Type B pancreatic cell (in vitro differentiated cells): ENCODE measurements around the gene ALOX12. TPM values are rescaled to one million over a fixed set of nuclear protein-coding genes. Genes with fewer than 3 reads are reported as not detected.

Experiments
- DNase-seq: peaks from one replicate; pipeline ENCODE4 v3.0.0; 2021; ENCODE audit warnings: mixed read lengths; ENCODE audit not compliant: unreplicated experiment; ENCODE audit errors: extremely low spot score
- H3K27ac Mint-ChIP-seq: 2 replicates; pipeline ENCODE4 v1.8.0; 2021; ENCODE audit warnings: mild to moderate bottlenecking, mixed read lengths
- H3K27me3 Mint-ChIP-seq: 2 replicates; pipeline ENCODE4 v1.8.0; 2021; ENCODE audit warnings: mixed read lengths
- H3K36me3 Mint-ChIP-seq: 2 replicates; pipeline ENCODE4 v1.8.0; 2021; ENCODE audit warnings: mixed read lengths
- H3K4me1 Mint-ChIP-seq: one replicate; pipeline ENCODE4 v1.8.0; 2021; ENCODE audit warnings: mixed read lengths; ENCODE audit not compliant: unreplicated experiment
- H3K4me3 Mint-ChIP-seq: 2 replicates; pipeline ENCODE4 v1.8.0; 2021; ENCODE audit warnings: mild to moderate bottlenecking, mixed read lengths
- H3K9me3 Mint-ChIP-seq: 2 replicates; pipeline ENCODE4 v1.8.0; 2021; ENCODE audit warnings: mixed read lengths
- total RNA-seq: library from RNA; stranded (reverse); gene quantifications from 2 replicates; pipeline ENCODE4 v1.2.1, GENCODE V29; 2021; ENCODE audit warnings: low replicate concordance
- TF ChIP-seq, protein P1 (sequence below): fragments of 200-600 bp; sonication (generic); conservative IDR thresholded peaks from 2 replicates; pipeline ENCODE4 v1.5.0; 2021; ENCODE audit warnings: antibody characterized with exemption, mild to moderate bottlenecking

The ALOX12 gene
- total RNA-seq, 1 donor from 2014 or later = 0.34 TPM

DNA sequence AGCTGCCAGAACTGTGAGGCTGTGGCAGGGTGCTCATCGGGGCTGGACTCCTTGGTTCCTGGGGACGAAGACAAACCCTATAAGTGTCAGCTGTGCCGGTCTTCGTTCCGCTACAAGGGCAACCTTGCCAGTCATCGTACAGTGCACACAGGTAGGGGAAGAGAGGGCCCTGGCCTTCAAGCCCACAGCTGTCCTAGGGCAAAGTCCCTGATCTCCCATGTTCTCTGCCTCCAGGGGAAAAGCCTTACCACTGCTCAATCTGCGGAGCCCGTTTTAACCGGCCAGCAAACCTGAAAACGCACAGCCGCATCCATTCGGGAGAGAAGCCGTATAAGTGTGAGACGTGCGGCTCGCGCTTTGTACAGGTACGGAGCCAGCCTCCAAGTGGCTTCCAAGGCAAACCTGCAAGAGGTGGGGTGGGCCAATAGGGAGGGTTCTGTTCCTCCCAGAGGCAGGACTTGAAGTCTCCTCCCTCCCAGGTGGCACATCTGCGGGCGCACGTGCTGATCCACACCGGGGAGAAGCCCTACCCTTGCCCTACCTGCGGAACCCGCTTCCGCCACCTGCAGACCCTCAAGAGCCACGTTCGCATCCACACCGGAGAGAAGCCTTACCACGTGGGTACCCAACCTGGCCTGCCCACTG is 30.7 kb downstream of the ALOX12 start:
- Mint-ChIP-seq H3K36me3 (no peaks in the 10 kb centered on the region), H3K9me3 (no peaks in the 10 kb centered on the region), H3K27ac (no peak overlapping the region), H3K4me3 (no peak overlapping the region), H3K27me3 (peaks cover 56% of the 10 kb centered on the region), H3K4me1 (no peaks in the 10 kb centered on the region)
- no peak for DNase-seq
- TF ChIP-seq, protein P1, sequence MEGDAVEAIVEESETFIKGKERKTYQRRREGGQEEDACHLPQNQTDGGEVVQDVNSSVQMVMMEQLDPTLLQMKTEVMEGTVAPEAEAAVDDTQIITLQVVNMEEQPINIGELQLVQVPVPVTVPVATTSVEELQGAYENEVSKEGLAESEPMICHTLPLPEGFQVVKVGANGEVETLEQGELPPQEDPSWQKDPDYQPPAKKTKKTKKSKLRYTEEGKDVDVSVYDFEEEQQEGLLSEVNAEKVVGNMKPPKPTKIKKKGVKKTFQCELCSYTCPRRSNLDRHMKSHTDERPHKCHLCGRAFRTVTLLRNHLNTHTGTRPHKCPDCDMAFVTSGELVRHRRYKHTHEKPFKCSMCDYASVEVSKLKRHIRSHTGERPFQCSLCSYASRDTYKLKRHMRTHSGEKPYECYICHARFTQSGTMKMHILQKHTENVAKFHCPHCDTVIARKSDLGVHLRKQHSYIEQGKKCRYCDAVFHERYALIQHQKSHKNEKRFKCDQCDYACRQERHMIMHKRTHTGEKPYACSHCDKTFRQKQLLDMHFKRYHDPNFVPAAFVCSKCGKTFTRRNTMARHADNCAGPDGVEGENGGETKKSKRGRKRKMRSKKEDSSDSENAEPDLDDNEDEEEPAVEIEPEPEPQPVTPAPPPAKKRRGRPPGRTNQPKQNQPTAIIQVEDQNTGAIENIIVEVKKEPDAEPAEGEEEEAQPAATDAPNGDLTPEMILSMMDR = no peak

DNA sequence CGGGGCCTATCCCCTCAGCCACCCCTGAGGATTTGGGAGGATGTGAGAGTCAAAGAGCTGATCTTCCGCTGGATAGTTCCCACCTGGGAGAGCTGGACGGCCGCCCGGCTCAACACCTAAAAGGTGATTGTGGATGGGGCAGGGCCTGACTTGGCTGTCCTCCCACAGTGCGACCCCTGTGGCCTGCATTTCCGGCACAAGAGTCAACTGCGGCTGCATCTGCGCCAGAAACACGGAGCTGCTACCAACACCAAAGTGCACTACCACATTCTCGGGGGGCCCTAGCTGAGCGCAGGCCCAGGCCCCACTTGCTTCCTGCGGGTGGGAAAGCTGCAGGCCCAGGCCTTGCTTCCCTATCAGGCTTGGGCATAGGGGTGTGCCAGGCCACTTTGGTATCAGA is 31.5 kb downstream of the ALOX12 start:
- no peak for DNase-seq
- Mint-ChIP-seq H3K4me3 (no peak overlapping the region), H3K27me3 (peaks cover 48% of the 10 kb centered on the region)

DNA sequence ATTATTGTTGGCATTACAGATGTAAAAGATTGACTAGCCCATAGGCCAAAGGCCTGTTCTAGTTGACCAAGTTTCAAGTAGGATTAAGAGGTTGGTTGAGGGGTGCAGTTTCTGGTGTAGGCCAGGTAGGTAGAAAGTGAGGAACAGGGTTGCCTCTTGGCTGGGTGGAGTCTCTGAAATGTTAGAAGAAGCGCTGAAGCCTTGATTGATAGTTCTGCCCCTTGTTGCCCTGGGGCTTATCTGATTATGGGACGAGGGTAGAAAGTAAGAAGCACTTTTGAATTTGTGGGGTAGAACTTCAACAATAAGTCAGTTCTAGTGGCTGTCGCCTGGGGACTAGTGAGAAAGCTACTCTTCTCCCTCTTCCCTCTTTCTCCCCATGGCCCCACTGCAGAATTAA is 33.2 kb downstream of the ALOX12 start:
- Mint-ChIP-seq H3K4me3 (no peak overlapping the region), H3K36me3 (no peaks in the 10 kb centered on the region), H3K27ac (no peak overlapping the region), H3K4me1 (no peaks in the 10 kb centered on the region), H3K27me3 (peaks cover 31% of the 10 kb centered on the region), H3K9me3 (no peaks in the 10 kb centered on the region)
- TF ChIP-seq, protein P1 = no peak
- DNase-seq = no peak

More for the DNA sequence above, 31.5 kb downstream of the ALOX12 start:
- H3K36me3 Mint-ChIP-seq = no peaks in the 10 kb centered on the region
- no peak overlapping the region for H3K27ac Mint-ChIP-seq
- no peaks in the 10 kb centered on the region for H3K9me3 Mint-ChIP-seq
- TF ChIP-seq, protein P1 = no peak
- H3K4me1 Mint-ChIP-seq = no peaks in the 10 kb centered on the region

DNA sequence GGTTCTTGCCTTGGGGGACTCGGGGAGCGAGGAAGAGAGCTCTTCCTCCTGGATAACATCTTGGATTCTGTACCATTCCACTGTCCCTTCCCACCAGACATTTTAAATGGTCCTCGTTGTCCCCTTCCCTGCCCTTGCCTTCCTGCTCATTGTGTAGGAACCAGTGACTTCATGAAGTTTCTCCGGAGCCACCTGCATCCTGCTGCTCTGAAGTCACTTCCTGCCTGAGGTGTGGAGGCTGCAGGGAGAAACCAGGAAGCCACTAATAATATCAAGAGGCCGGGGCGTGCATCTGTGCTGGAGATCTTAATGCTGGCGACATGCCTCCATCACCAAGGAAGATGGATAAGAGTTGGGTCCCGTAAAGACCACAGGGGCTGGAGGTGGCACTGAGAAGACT is 33.8 kb downstream of the ALOX12 start:
- Mint-ChIP-seq H3K27me3 (peaks cover 26% of the 10 kb centered on the region), H3K4me1 (no peaks in the 10 kb centered on the region), H3K27ac (no peak overlapping the region), H3K36me3 (no peaks in the 10 kb centered on the region), H3K9me3 (no peaks in the 10 kb centered on the region), H3K4me3 (no peak overlapping the region)
- TF ChIP-seq, protein P1 = no peak
- no peak for DNase-seq

DNA sequence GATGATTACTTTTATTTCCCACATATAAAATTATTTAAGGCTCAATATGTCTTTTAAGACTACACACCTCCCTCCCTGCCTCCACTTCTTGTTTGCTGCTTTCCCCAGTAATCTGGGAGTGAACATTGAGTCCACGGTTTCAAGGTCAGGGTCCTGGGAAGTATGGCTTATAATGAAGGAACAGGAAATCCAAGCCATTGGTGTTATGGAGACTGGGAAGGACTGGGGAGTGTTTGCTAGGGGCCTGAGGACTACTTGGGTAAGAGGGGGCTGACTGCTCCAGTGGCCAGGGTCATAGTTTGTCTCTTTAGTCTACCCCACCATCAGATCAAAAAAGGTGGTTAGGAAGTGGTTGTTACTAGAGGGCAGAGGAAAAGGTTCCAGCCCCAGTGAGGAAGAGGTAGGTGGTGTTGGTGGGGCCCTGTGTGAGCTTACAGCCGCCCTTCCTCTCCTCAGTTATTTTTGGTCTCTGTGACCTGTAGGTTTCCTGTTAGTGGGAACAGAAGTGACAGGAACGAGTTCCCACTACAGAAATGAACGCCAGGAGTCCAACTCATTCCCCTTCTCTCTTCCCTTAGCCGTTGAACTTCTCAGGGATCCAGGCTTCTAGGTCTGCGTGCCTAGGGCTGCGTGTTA is 39.2 kb downstream of the ALOX12 start:
- peak overlapping the region; percentile 91 for H3K27ac Mint-ChIP-seq
- peaks cover 19% of the 10 kb centered on the region for H3K4me1 Mint-ChIP-seq
- H3K36me3 Mint-ChIP-seq = no peaks in the 10 kb centered on the region
- H3K27me3 Mint-ChIP-seq = peaks cover 3% of the 10 kb centered on the region
- DNase-seq = no peak
- peak overlapping the region; percentile 96 for H3K4me3 Mint-ChIP-seq
- no peaks in the 10 kb centered on the region for H3K9me3 Mint-ChIP-seq
- TF ChIP-seq, protein P1 = no peak
